CD4-positive, alpha-beta T cell treated with Interleukin-2 at 100 ng/mL for 4 hours (primary cell): Measurements from ENCODE around the gene BCL2L12.
"Not testable (repeated sequence)": the region's sequence is repeated elsewhere in the genome, so short reads cannot be mapped to it uniquely, and the experiment has no call there.

Source experiments
- DNase-seq: peaks from one replicate; pipeline ENCODE4 v3.0.0-alpha.2; 2020; ENCODE audit warnings: low spot score

The BCL2L12 gene

GRCh38 chr19:49713236-49713845 is 47.6 kb downstream of the BCL2L12 start:
- DNase-seq: no peak

GRCh38 chr19:49716154-49716553 is 50.4 kb downstream of the BCL2L12 start:
- DNase-seq: no peak

- no peak for DNase-seq
Measured at GRCh38 chr19:49718511-49718910, 52.8 kb downstream of the BCL2L12 start.

GRCh38 chr19:49718991-49719390 is 53.3 kb downstream of the BCL2L12 start:
- DNase-seq: no peak

GRCh38 chr19:49719420-49719819 is 53.7 kb downstream of the BCL2L12 start:
- DNase-seq: not testable (repeated sequence)
